Measurements from ENCODE around the gene ATOSA. TPM values are rescaled to one million over a fixed set of nuclear protein-coding genes. Genes with fewer than 3 reads are reported as not detected.

ATOSA gene
- total RNA-seq, 1 experiment from 2014 or later: 5.8 TPM

DNA sequence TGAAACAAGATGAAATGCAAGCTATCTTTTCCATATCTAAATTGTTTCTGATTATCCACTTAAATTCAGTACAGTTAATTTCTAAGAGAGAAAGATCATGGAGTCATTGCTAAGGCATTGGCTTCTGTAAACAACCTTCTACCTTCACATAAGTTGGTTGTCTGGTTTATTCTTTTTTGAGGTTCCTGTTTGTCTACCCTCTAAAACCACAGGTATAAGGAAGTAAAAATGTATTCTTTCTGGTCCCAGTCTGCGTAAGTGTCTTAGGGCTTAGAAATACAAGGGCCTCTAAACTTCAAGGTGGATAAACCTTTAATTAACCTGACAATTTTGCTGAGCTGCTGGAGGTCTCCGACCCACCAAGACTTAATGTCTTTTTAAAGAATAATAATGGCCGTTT, 3.6 kb upstream of the ATOSA start:
- Histone ChIP-seq H2AK5ac (ENCODE audit: insufficient read length, low read length) (no peak overlapping the region), H4K8ac (replicated peaks; ENCODE audit: insufficient read length, low read depth, low read length) (no peak overlapping the region), H3K79me2 (ENCODE audit: insufficient read depth, low read length) (no peaks in the 10 kb centered on the region), H2BK20ac (ENCODE audit: low read depth, low read length, poor library complexity, severe bottlenecking) (no peak overlapping the region), H3K14ac (ENCODE audit: insufficient read depth, low read length) (no peak overlapping the region), H3K56ac (ENCODE audit: insufficient read length, low read depth, low read length) (no peak overlapping the region), H2BK15ac (ENCODE audit: low read depth, low read length) (no peak overlapping the region), H4K91ac (ENCODE audit: insufficient read length, low read depth, low read length) (no peak overlapping the region), H4K20me1 (ENCODE audit: control insufficient read depth, insufficient read depth, insufficient read length) (no peaks in the 10 kb centered on the region), H3K18ac (ENCODE audit: insufficient read length, low read depth, low read length) (no peak overlapping the region), H3K79me1 (ENCODE audit: insufficient read depth, low read depth, low read length, poor library complexity, severe bottlenecking) (no peaks in the 10 kb centered on the region), H3K23ac (ENCODE audit: insufficient read length, low read depth, low read length) (no peak overlapping the region), H3K4me1 (ENCODE audit: insufficient read depth, low read length) (peaks cover 2% of the 10 kb centered on the region; the same call in 1 of the 2 replicates), H3K4ac (ENCODE audit: low read depth, low read length) (no peak overlapping the region), H3K27me3 (ENCODE audit: insufficient read depth, low read length) (no peaks in the 10 kb centered on the region), H2BK120ac (ENCODE audit: low read depth, low read length, poor library complexity, severe bottlenecking) (no peak overlapping the region), H3K9ac (ENCODE audit: extremely low read depth, insufficient read length, low read length) (no peak overlapping the region), H3K4me2 (ENCODE audit: insufficient read depth, insufficient read length, low read length) (no peak overlapping the region), H4K5ac (ENCODE audit: insufficient read length, low read depth, low read length) (no peak overlapping the region), H3K23me2 (ENCODE audit: insufficient read length, low read depth, low read length, poor library complexity, severe bottlenecking) (peaks cover 8% of the 10 kb centered on the region), H3K27ac (ENCODE audit: insufficient read length, low read depth, low read length) (no peak overlapping the region), H2BK5ac (ENCODE audit: insufficient read length, low read length) (no peak overlapping the region), H3T11ph (ENCODE audit: low read length) (no peak overlapping the region), H2BK12ac (ENCODE audit: insufficient read length, low read depth, low read length) (no peak overlapping the region), H2AFZ (ENCODE audit: low read length) (no peak overlapping the region), H3K9me3 (ENCODE audit: control insufficient read depth, low read depth, low read length) (no peaks in the 10 kb centered on the region)
- no peaks in the 10 kb centered on the region for H3K9me3 Mint-ChIP-seq
- no peaks in the 10 kb centered on the region for H3K36me3 Mint-ChIP-seq (ENCODE audit: insufficient read depth in 1 of 3, low read depth in 3 of 3)
- peaks cover 14% of the 10 kb centered on the region for H3K27me3 Mint-ChIP-seq (ENCODE audit: low read depth)
- H3K4me3 Mint-ChIP-seq: no peak overlapping the region
- no CpG with 5 or more reads among the region's 3 CpGs for WGBS (ENCODE audit: extremely low coverage, insufficient read length, low lambda C conversion rate)
- H3K27ac Mint-ChIP-seq: no peak overlapping the region
- H3K4me1 Mint-ChIP-seq: peaks cover 12 to 14% of the 10 kb centered on the region in 2 experiments
- TF ChIP-seq, protein P1, sequence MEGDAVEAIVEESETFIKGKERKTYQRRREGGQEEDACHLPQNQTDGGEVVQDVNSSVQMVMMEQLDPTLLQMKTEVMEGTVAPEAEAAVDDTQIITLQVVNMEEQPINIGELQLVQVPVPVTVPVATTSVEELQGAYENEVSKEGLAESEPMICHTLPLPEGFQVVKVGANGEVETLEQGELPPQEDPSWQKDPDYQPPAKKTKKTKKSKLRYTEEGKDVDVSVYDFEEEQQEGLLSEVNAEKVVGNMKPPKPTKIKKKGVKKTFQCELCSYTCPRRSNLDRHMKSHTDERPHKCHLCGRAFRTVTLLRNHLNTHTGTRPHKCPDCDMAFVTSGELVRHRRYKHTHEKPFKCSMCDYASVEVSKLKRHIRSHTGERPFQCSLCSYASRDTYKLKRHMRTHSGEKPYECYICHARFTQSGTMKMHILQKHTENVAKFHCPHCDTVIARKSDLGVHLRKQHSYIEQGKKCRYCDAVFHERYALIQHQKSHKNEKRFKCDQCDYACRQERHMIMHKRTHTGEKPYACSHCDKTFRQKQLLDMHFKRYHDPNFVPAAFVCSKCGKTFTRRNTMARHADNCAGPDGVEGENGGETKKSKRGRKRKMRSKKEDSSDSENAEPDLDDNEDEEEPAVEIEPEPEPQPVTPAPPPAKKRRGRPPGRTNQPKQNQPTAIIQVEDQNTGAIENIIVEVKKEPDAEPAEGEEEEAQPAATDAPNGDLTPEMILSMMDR (conservative IDR thresholded peaks at IDR 0.05): no peak
- DNase-seq: no peak
